Activated CD8-positive, alpha-beta T cell treated with anti-CD3 and anti-CD28 coated beads for 36 hours (primary cell): Measurements from ENCODE around the gene KRTAP4-8. TPM values are rescaled to one million over a fixed set of nuclear protein-coding genes. Genes with fewer than 3 reads are reported as not detected.
A peak's percentile ranks its signal among the peaks of the same experiment; 100 is the strongest.
"Not testable (repeated sequence)": the region's sequence is repeated elsewhere in the genome, so short reads cannot be mapped to it uniquely, and the experiment has no call there.

Experiments
- ATAC-seq: fragments of 200-7000 bp; cut with Tn5 transposase; one replicate; pipeline ENCODE4 v1.10.0; 2021; ENCODE audit warnings: mild to moderate bottlenecking, moderate library complexity
- CTCF ChIA-PET: fragments of 350-600 bp; sonication (Branson Sonifier 250); formaldehyde crosslinking; loops from one replicate; lab custom pipeline; 2021; ENCODE audit warnings: antibody characterized with exemption; lab: Charles Lee
- POLR2A ChIA-PET: fragments of 350-600 bp; sonication (Branson Sonifier 250); formaldehyde crosslinking; loops from one replicate; lab custom pipeline; 2021; ENCODE audit warnings: antibody characterized with exemption; lab: Charles Lee
- DNase-seq: peaks from one replicate; pipeline ENCODE4 v3.0.0-alpha.2; 2020
- H3K27ac Mint-ChIP-seq: one replicate; pipeline ENCODE4 v1.8.0; 2021; ENCODE audit warnings: mild to moderate bottlenecking, mixed read lengths
- H3K27me3 Mint-ChIP-seq: one replicate; pipeline ENCODE4 v1.8.0; 2021; ENCODE audit warnings: mixed read lengths
- H3K36me3 Mint-ChIP-seq: one replicate; pipeline ENCODE4 v1.8.0; 2021; ENCODE audit warnings: low read depth, mixed read lengths
- H3K4me1 Mint-ChIP-seq: one replicate; pipeline ENCODE4 v1.8.0; 2021; ENCODE audit warnings: low read depth, mixed read lengths
- H3K4me3 Mint-ChIP-seq: one replicate; pipeline ENCODE4 v1.8.0; 2021; ENCODE audit warnings: mild to moderate bottlenecking, moderate library complexity, mixed read lengths
- H3K9me3 Mint-ChIP-seq: one replicate; pipeline ENCODE4 v1.8.0; 2021; ENCODE audit warnings: mixed read lengths
- CTCF ChIP-seq: fragments of 200-600 bp; IDR thresholded peaks from one replicate; pipeline ENCODE4 v1.8.0; 2022; ENCODE audit warnings: antibody characterized with exemption, mild to moderate bottlenecking
- intact Hi-C: fragments of 100-400 bp; cut with micrococcal nuclease; formaldehyde crosslinking; loops from one replicate; pipeline ENCODE4 v1.10.0; 2022
- total RNA-seq, 2 experiments: library from RNA; stranded (reverse); gene quantifications; one replicate each; pipeline ENCODE4 v1.2.3, GENCODE V29; 2021

The KRTAP4-8 gene
- total RNA-seq, 2 experiments from 2014 or later = not detected

GRCh38 chr17:41133880-41134735 lies 36.2 kb upstream of the KRTAP4-8 start:
- ATAC-seq (no peak), DNase-seq (no peak)
- no peak for TF ChIP-seq CTCF
- Mint-ChIP-seq H3K27ac (peak overlapping the region; percentile 51), H3K27me3 (no peaks in the 10 kb centered on the region), H3K4me1 (peaks cover 32% of the 10 kb centered on the region), H3K4me3 (no peak overlapping the region), H3K9me3 (peaks cover 8% of the 10 kb centered on the region), H3K36me3 (no peaks in the 10 kb centered on the region)
- ChIA-PET CTCF (no interaction called here), POLR2A (no interaction called here)
- intact Hi-C loops = no loop called here

GRCh38 chr17:41131979-41132378 lies 34.0 kb upstream of the KRTAP4-8 start:
- Mint-ChIP-seq H3K9me3 (peaks cover 4% of the 10 kb centered on the region), H3K4me3 (no peak overlapping the region), H3K4me1 (peaks cover 32% of the 10 kb centered on the region), H3K36me3 (no peaks in the 10 kb centered on the region), H3K27me3 (no peaks in the 10 kb centered on the region), H3K27ac (no peak overlapping the region)
- no peak for DNase-seq
- ATAC-seq = no peak
- CTCF ChIA-PET = interaction anchor here (1.5 kb wide), 1 partner anchor 190 kb away, joined by 4 read pairs; no protein-coding TSS in a partner anchor
- TF ChIP-seq CTCF = no peak
- intact Hi-C loops = no loop called here
- POLR2A ChIA-PET = no interaction called here

GRCh38 chr17:41127371-41127770 lies 29.4 kb upstream of the KRTAP4-8 start:
- Mint-ChIP-seq H3K27ac (no peak overlapping the region), H3K4me1 (peaks cover 58% of the 10 kb centered on the region), H3K9me3 (peaks cover 9% of the 10 kb centered on the region), H3K27me3 (no peaks in the 10 kb centered on the region), H3K36me3 (no peaks in the 10 kb centered on the region), H3K4me3 (no peak overlapping the region)
- ChIA-PET POLR2A (no interaction called here), CTCF (no interaction called here)
- TF ChIP-seq CTCF = no peak
- intact Hi-C loops = no loop called here
- no peak for ATAC-seq
- DNase-seq = no peak

- DNase-seq (no peak), ATAC-seq (no peak)
- Mint-ChIP-seq H3K9me3 (peaks cover 11% of the 10 kb centered on the region), H3K27ac (no peak overlapping the region), H3K36me3 (no peaks in the 10 kb centered on the region), H3K4me1 (peaks cover 50% of the 10 kb centered on the region), H3K4me3 (no peak overlapping the region), H3K27me3 (no peaks in the 10 kb centered on the region)
- POLR2A ChIA-PET = no interaction called here
- intact Hi-C loops = no loop called here
- no peak for TF ChIP-seq CTCF
- CTCF ChIA-PET = no interaction called here
Measured at GRCh38 chr17:41126412-41126811, 28.5 kb upstream of the KRTAP4-8 start.

- ATAC-seq (no peak), DNase-seq (no peak)
- ChIA-PET POLR2A (no interaction called here), CTCF (no interaction called here)
- intact Hi-C loops = no loop called here
- Mint-ChIP-seq H3K4me3 (no peak overlapping the region), H3K4me1 (peaks cover 50% of the 10 kb centered on the region), H3K36me3 (no peaks in the 10 kb centered on the region), H3K27me3 (no peaks in the 10 kb centered on the region), H3K27ac (no peak overlapping the region), H3K9me3 (peaks cover 11% of the 10 kb centered on the region)
- no peak for TF ChIP-seq CTCF
Measured at GRCh38 chr17:41125064-41125463, 27.1 kb upstream of the KRTAP4-8 start.

GRCh38 chr17:41123991-41124371 lies 26.0 kb upstream of the KRTAP4-8 start, which contains the start of gene KRTAP4-12:
TSS of gene KRTAP4-12 (minus strand) at chr17:41124182. CDS start at chr17:41124122, 60 bp downstream.
- DNase-seq, H3K9me3 Mint-ChIP-seq, H3K27ac Mint-ChIP-seq, H3K4me3 Mint-ChIP-seq, intact Hi-C loops, CTCF ChIA-PET, POLR2A ChIA-PET, ATAC-seq, H3K27me3 Mint-ChIP-seq, H3K36me3 Mint-ChIP-seq: not testable (repeated sequence)
- H3K4me1 Mint-ChIP-seq = peaks cover 51% of the 10 kb centered on the region

- H3K36me3 Mint-ChIP-seq, DNase-seq, CTCF ChIA-PET, H3K9me3 Mint-ChIP-seq, H3K27me3 Mint-ChIP-seq, H3K4me3 Mint-ChIP-seq, H3K27ac Mint-ChIP-seq, POLR2A ChIA-PET, intact Hi-C loops: not testable (repeated sequence)
- H3K4me1 Mint-ChIP-seq = peaks cover 51% of the 10 kb centered on the region
- ATAC-seq = peak; percentile 42
Measured at GRCh38 chr17:41123292-41123990, 25.5 kb upstream of the KRTAP4-8 start.
